ENCODE measurements around the gene TESK1.

Gene TESK1

DNA sequence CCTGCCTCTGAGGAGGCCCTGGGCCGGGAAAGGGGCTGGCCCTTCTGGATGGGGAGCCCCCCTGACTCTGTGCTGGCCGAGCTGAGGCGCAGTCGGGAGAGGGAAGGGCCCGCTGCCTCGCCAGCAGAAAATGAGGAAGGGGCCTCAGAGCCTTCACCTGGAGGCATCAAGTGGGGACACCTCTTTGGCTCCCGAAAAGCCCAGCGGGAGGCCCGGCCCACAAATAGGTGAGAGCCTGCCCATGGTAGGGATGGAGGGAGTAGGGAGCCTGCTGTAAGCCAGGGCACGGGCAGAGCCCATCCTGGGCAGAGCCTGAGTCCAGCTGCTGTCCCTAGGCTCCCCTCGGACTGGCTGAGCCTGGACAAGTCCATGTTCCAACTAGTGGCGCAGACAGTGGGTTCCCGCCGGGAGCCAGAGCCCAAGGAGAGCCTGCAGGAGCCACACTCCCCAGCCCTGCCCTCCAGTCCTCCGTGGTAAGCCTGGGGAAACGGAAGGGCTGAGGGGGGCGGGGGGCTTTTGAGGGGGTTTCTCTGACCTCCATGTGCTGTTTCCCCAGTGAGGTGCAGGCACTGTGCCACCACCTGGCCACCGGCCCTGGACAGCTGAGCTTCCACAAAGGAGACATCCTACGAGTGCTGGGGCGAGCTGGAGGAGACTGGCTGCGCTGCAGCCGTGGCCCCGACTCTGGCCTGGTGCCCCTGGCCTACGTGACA, 44.3 kb upstream of the TESK1 start:
- DNase-seq (ENCODE audit: low read depth) = no peak
- TF ChIP-seq, protein P1, sequence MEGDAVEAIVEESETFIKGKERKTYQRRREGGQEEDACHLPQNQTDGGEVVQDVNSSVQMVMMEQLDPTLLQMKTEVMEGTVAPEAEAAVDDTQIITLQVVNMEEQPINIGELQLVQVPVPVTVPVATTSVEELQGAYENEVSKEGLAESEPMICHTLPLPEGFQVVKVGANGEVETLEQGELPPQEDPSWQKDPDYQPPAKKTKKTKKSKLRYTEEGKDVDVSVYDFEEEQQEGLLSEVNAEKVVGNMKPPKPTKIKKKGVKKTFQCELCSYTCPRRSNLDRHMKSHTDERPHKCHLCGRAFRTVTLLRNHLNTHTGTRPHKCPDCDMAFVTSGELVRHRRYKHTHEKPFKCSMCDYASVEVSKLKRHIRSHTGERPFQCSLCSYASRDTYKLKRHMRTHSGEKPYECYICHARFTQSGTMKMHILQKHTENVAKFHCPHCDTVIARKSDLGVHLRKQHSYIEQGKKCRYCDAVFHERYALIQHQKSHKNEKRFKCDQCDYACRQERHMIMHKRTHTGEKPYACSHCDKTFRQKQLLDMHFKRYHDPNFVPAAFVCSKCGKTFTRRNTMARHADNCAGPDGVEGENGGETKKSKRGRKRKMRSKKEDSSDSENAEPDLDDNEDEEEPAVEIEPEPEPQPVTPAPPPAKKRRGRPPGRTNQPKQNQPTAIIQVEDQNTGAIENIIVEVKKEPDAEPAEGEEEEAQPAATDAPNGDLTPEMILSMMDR (IDR thresholded peaks at IDR 0.05; ENCODE audit: low read length, missing control alignments) = no peak

DNA sequence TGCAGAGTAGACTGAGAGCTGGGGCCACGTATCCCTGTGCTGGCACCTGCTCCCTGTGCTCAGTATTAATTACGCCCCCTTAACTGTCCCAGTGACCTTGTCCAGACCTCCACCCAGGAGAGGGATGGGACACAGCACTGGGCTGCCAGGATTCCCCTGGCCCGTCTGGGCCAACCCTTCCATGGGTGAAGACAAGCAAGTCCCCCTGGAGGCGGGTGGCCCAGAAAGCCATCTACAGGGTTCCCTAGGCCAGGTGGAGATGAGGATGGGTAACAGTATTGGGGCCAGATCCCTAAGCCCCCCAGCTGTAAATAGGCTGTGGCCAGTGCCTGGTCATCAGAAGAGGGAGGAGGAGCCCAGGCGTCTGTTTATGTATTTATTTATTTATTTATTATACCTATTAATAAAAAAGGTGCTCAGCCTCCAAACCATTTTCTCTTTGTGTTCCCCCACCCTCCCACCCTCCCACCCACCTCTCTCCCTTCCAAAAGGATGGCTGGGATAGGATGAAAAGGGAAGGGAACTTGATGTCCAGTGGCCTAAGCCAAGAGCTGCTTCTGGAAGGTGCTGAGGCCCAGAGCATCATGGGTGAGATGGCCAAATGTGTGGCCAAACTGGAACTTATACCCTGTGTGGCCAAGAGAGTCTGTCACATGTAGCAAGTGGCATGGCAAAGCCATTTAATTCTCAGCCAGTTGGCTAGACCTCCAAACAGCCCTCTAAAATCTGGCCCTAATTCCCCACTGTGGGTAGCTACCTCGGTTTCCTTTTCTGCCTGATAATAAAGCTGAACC, 43.4 kb upstream of the TESK1 start:
- TF ChIP-seq, protein P1 (IDR thresholded peaks at IDR 0.05; ENCODE audit: low read length, missing control alignments) = no peak
- no peak for DNase-seq (ENCODE audit: low read depth)
- H3K4me3 ChIP-seq (replicated peaks; ENCODE audit: low read depth, low read length) = no peak overlapping the region

More for the DNA sequence above, 44.3 kb upstream of the TESK1 start:
- H3K4me3 ChIP-seq (replicated peaks; ENCODE audit: low read depth, low read length) = no peak overlapping the region

DNA sequence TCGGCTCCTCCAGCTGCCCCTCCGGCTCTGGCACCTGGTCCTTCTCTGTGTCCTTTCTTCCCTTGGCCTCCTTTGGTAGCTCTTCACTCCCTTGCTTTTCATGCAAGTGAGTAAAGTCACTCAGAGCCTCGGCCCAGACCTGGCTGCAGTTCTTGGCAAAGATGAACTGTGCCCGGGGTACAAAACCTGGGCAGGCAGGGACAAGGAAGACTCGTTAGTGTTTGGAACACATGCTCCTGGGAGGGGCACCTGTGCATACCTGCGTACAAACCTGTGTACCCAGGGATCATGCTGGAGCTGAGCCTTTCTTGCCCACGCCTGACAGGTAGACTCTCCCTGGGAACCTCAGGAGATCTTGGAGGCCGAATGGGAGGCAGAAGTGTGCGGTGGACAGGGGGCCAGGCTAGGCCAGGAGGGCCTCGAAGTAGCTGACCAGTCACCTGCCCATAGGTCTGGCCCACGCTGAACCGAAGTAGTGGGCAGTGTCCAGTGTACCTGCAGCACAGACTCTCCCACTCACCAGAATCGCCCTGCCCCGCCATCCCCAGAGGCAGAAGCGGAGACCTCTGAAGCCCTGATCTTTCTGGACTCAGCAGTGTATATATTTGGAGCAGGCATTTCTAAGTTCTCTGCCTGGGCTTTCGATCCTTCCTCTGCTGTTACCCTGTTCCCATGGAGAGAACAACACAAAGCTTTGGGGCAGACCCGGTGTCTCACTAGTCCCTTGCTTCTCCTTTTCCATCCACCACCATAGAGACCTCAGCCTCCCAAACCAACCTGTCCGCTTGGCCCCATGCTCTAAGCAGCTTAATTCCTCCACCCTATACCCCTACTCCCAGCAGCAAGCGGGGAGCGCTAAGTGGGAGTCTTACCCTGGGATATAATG, 41.9 kb upstream of the TESK1 start:
- TF ChIP-seq, protein P1 (IDR thresholded peaks at IDR 0.05; ENCODE audit: low read length, missing control alignments) = no peak
- no peak for DNase-seq (ENCODE audit: low read depth)
- H3K4me3 ChIP-seq (replicated peaks; ENCODE audit: low read depth, low read length) = no peak overlapping the region

DNA sequence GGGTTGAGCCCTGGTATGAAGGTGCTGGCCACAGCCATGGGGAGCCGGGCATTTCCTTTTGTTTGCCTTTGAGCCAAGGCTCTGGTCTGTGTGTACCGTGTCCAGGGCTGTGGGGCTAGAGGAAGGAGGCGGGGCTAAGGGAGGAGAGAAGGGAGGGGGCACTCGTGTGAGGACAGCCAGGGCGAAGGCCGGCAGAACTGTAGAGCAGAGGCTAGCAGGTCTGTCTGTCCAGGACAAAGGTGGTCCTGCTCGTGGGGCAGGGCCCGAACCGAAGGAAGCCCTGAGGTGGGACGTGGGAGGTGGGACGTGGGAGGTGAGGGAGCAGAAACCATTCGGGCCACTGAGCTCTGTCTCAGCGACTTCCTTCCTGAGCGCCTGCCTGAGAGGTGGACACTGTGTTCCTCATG, 41.3 kb upstream of the TESK1 start:
- DNase-seq (ENCODE audit: low read depth) = no peak
- TF ChIP-seq, protein P1 (IDR thresholded peaks at IDR 0.05; ENCODE audit: low read length, missing control alignments) = no peak
- H3K4me3 ChIP-seq (replicated peaks; ENCODE audit: low read depth, low read length) = no peak overlapping the region

DNA sequence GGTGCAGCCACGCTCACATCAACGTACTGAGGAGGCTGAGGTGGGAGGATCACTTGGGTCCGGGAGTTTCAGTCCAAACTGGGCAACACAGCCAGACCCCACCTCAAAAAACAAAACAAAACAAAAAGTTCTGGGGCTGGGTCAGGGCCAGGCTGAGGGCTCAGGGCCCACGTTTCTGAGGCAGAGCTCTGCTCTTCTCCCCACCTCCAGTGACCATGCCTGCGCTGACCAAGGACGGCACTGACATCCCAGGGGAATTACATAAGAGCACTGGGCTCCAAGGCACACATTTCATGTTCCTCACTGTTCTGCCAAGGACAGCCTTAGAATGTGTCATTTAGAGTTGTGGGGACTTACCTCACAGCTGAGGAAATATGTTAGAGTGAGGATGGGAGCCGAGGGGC, 40.4 kb upstream of the TESK1 start:
- no peak overlapping the region for H3K4me3 ChIP-seq (replicated peaks; ENCODE audit: low read depth, low read length)
- TF ChIP-seq, protein P1 (IDR thresholded peaks at IDR 0.05; ENCODE audit: low read length, missing control alignments) = no peak
- no peak for DNase-seq (ENCODE audit: low read depth)

DNA sequence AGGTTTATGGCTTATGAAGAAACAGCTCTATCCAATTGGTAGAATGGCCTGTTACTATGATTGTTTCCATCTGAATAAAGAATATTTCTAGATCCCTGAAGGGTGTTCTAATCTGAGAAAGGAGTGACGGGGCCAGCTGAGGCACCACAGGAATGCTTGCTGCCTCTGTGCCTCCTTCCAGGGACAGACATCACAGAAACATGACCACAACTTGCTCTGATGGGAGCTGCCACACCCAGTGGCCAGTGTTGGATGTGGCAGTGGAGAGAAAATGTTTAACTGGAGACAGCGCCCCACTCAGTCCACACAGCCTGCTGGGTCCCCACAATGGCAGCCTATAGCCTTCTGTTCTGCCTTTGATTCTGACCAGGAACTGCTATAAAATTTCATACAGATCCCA, 38.6 kb upstream of the TESK1 start:
- TF ChIP-seq, protein P1 (IDR thresholded peaks at IDR 0.05; ENCODE audit: low read length, missing control alignments) = no peak
- no peak for DNase-seq (ENCODE audit: low read depth)
- H3K4me3 ChIP-seq (replicated peaks; ENCODE audit: low read depth, low read length) = no peak overlapping the region

Data from fibroblast of pulmonary artery (primary cell).